HEK293 (cell line): ENCODE results near the gene IGSF23.

Experiments used
- CTCF ChIA-PET: fragments of 350-600 bp; formaldehyde crosslinking; extraction: SDS; loops from one replicate; lab custom pipeline; 2021; ENCODE audit warnings: antibody characterized with exemption; lab: Yijun Ruan, JAX
- POLR2A ChIA-PET: fragments of 300-600 bp; formaldehyde crosslinking; extraction: SDS; loops from one replicate; lab custom pipeline; 2020; ENCODE audit warnings: antibody characterized with exemption, inconsistent platforms; lab: Yijun Ruan, JAX
- H3K27ac ChIP-seq: fragments of 200-500 bp; sonication (Bioruptor generic); 2 replicates; pipeline ENCODE4 v1.5.1; 2014; ENCODE audit warnings: low read depth, low read length, control low read depth, inconsistent platforms; ENCODE audit errors: extremely low read depth
- H3K36me3 ChIP-seq, 2 experiments: fragments of 200-500 bp in 1 of 2; sonication (Bioruptor generic) in 1 of 2; 1 replicate in 1 of 2; 2 replicates in 1 of 2; pipeline ENCODE4 v1.5.1; 2014 to 2017; ENCODE audit warnings: inconsistent platforms in 2 of 2, low read length in 2 of 2; ENCODE audit not compliant: control insufficient read depth in 2 of 2, insufficient read depth in 1 of 2
- H3K4me1 ChIP-seq: fragments of 200-500 bp; sonication (Bioruptor generic); 2 replicates; pipeline ENCODE4 v1.5.1; 2014; ENCODE audit warnings: mild to moderate bottlenecking, low read length, inconsistent platforms; ENCODE audit not compliant: control insufficient read depth, insufficient read depth
- H3K4me3 ChIP-seq: 2 replicates; pipeline ENCODE4 v1.5.1; 2011; ENCODE audit warnings: low read depth, mild to moderate bottlenecking, control low read depth, low read length, moderate library complexity
- H3K9me3 ChIP-seq: fragments of 200-500 bp; sonication (Bioruptor generic); 2 replicates; pipeline ENCODE4 v1.5.1; 2014; ENCODE audit warnings: low read depth, low read length, inconsistent platforms; ENCODE audit not compliant: control insufficient read depth, insufficient read depth
- GLI2 ChIP-seq: fragments of 450-650 bp; formaldehyde crosslinking; IDR thresholded peaks from 2 replicates; pipeline ENCODE4; 2017; ENCODE audit warnings: missing biosample characterization, missing genetic modification characterization, low read depth, borderline replicate concordance
- HOXA7 ChIP-seq: sonication (generic); formaldehyde crosslinking; IDR thresholded peaks from 2 replicates; pipeline ENCODE4 v1.8.1; 2022; ENCODE audit warnings: missing genetic modification reagents, borderline replicate concordance
- MYNN ChIP-seq: fragments of 450-650 bp; formaldehyde crosslinking; IDR thresholded peaks from 2 replicates; pipeline ENCODE4 v1.5.1; 2016; ENCODE audit warnings: missing biosample characterization, missing genetic modification characterization, borderline replicate concordance
- REPIN1 ChIP-seq: fragments of 450-650 bp; formaldehyde crosslinking; IDR thresholded peaks from 2 replicates; pipeline ENCODE4 v1.5.1; 2017; ENCODE audit warnings: missing biosample characterization, missing genetic modification characterization, low read depth
- SALL2 ChIP-seq: fragments of 450-650 bp; formaldehyde crosslinking; IDR thresholded peaks from 2 replicates; pipeline ENCODE4 v1.5.0; 2017; ENCODE audit warnings: missing biosample characterization, mild to moderate bottlenecking, missing genetic modification characterization, borderline replicate concordance
- ZBTB1 ChIP-seq: fragments of 450-650 bp; formaldehyde crosslinking; IDR thresholded peaks from 2 replicates; pipeline ENCODE4 v1.5.1; 2016; ENCODE audit warnings: missing biosample characterization, missing genetic modification characterization
- ZBTB21 ChIP-seq: fragments of 450-650 bp; formaldehyde crosslinking; IDR thresholded peaks from 2 replicates; pipeline ENCODE4 v1.5.1; 2017; ENCODE audit warnings: missing biosample characterization, missing genetic modification characterization
- ZEB2 ChIP-seq: fragments of 450-650 bp; formaldehyde crosslinking; IDR thresholded peaks from 2 replicates; pipeline ENCODE4 v1.5.1; 2016; ENCODE audit warnings: missing biosample characterization, missing genetic modification characterization
- ZFP3 ChIP-seq: fragments of 450-650 bp; formaldehyde crosslinking; IDR thresholded peaks from 2 replicates; pipeline ENCODE4 v1.5.1; 2016; ENCODE audit warnings: low read depth, missing biosample characterization, missing genetic modification characterization
- ZIC2 ChIP-seq: fragments of 450-650 bp; formaldehyde crosslinking; IDR thresholded peaks from 2 replicates; pipeline ENCODE4 v1.5.1; 2016; ENCODE audit warnings: missing biosample characterization, missing genetic modification characterization
- ZNF10 ChIP-seq: fragments of 450-650 bp; formaldehyde crosslinking; IDR thresholded peaks from 2 replicates; pipeline ENCODE4 v1.5.1; 2017; ENCODE audit warnings: missing biosample characterization, missing genetic modification characterization
- ZNF121 ChIP-seq: fragments of 450-650 bp; formaldehyde crosslinking; IDR thresholded peaks from 2 replicates; pipeline ENCODE4 v1.5.1; 2016; ENCODE audit warnings: missing biosample characterization, missing genetic modification characterization
- ZNF146 ChIP-seq: fragments of 450-650 bp; formaldehyde crosslinking; IDR thresholded peaks from 2 replicates; pipeline ENCODE4 v1.5.1; 2016; ENCODE audit warnings: missing biosample characterization, missing genetic modification characterization
- ZNF23 ChIP-seq: fragments of 450-650 bp; formaldehyde crosslinking; IDR thresholded peaks from 2 replicates; pipeline ENCODE4 v1.5.1; 2016; ENCODE audit warnings: missing biosample characterization, missing genetic modification characterization, borderline replicate concordance
- ZNF366 ChIP-seq: fragments of 450-650 bp; formaldehyde crosslinking; conservative IDR thresholded peaks from 2 replicates; pipeline ENCODE4 v1.5.1; 2016; ENCODE audit warnings: missing biosample characterization, missing genetic modification characterization
- ZNF426 ChIP-seq: fragments of 450-650 bp; formaldehyde crosslinking; IDR thresholded peaks from 2 replicates; pipeline ENCODE4 v1.5.1; 2017; ENCODE audit warnings: missing biosample characterization, missing genetic modification characterization, mild to moderate bottlenecking, inconsistent platforms, moderate library complexity
- ZNF529 ChIP-seq: fragments of 450-650 bp; formaldehyde crosslinking; IDR thresholded peaks from 2 replicates; pipeline ENCODE4 v1.5.1; 2017; ENCODE audit warnings: missing genetic modification characterization, missing biosample characterization; ENCODE audit not compliant: insufficient replicate concordance
- ZNF658 ChIP-seq: fragments of 450-650 bp; formaldehyde crosslinking; IDR thresholded peaks from 2 replicates; pipeline ENCODE4; 2016; ENCODE audit warnings: missing biosample characterization, missing genetic modification characterization
- ZNF670 ChIP-seq: fragments of 450-650 bp; formaldehyde crosslinking; IDR thresholded peaks from 2 replicates; pipeline ENCODE4 v1.5.1; 2016; ENCODE audit warnings: missing biosample characterization, missing genetic modification characterization, low read depth
- ZNF768 ChIP-seq: fragments of 450-650 bp; formaldehyde crosslinking; IDR thresholded peaks from 2 replicates; pipeline ENCODE4 v1.5.1; 2018; ENCODE audit warnings: missing biosample characterization, mild to moderate bottlenecking, missing genetic modification characterization
- TF ChIP-seq, protein P1 (sequence below): fragments of 450-650 bp; formaldehyde crosslinking; IDR thresholded peaks from 2 replicates; pipeline ENCODE4 v1.5.1; 2016; ENCODE audit warnings: missing biosample characterization, missing genetic modification characterization
- TF ChIP-seq, protein P2 (sequence below): fragments of 450-650 bp; IDR thresholded peaks from 2 replicates; pipeline ENCODE4 v1.5.1; 2018; ENCODE audit warnings: missing biosample characterization, missing genetic modification characterization
- TF ChIP-seq, protein P3 (sequence below): fragments of 450-650 bp; formaldehyde crosslinking; IDR thresholded peaks from 2 replicates; pipeline ENCODE4 v1.5.1; 2016; ENCODE audit warnings: missing biosample characterization, missing genetic modification characterization

The IGSF23 gene

DNA sequence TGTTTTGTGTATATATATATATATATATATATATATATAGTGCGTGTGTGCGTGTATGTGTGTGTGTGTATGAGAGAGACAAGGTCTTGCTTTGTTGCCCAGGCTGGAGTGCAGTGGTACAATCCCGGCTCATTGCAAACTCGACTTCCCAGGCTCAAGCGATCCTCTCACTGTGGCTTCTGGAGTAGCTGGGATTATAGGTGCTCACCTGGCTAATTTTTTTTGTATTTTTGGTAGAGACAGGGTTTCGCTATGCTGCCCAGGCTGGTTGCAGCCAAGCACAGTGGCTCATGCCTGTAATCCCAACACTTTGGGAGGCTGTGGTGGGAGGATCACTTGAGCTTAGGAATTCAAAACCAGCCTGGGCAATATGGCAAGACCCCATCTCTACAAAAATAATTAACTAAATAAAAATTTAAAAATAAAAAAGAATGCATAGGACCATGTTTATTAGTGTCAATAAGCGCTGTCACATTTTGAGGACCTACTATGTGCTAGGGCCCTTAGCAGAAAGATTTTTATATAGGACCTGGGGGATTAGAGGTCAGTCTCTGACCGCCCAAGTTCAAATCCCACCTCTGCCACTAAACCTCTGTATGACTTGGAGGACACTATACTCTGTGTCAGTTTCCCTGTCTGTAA, 32.2 kb downstream of the IGSF23 start (continued):
- TF ChIP-seq ZNF121 (tag by site-specific recombination) (peak; percentile 88), ZNF23 (tag by site-specific recombination) (no peak)

DNA sequence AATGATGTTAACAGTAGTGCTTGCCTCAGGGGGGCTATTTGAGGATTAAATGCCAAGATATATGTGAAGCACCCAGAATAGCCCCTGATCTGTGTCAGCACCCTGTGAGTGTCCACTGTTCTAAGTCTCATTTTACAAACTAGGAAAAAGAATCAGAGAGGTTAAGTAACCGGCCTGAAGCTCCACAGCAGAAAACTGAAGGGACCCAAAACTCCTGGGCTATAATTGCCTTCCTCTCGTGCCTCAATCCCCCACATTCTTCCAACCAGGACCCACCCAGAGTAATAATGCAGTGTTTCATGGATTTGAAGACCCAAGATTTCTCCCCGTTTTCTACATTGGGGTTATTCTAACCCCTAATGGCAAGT, 32.7 kb downstream of the IGSF23 start:
- ChIA-PET POLR2A (interaction anchor here (0.6 to 1.3 kb wide), 2 partner anchors 31 to 63 kb away, joined by 3 to 4 read pairs; no protein-coding TSS in a partner anchor), CTCF (interaction anchor here (0.7 to 1.3 kb wide), 4 partner anchors 11 to 75 kb away, joined by 3 to 6 read pairs (median 4); no protein-coding TSS in a partner anchor)
- H3K36me3 ChIP-seq = peaks cover 30 to 43% of the 10 kb centered on the region in 2 experiments
- no peaks in the 10 kb centered on the region for H3K9me3 ChIP-seq
- no peak overlapping the region for H3K4me3 ChIP-seq
- TF ChIP-seq ZNF768 (tag by site-specific recombination) (0 out of 2 replicates have a peak, but pooled peaks have one; percentile 39), ZNF10 (tag by site-specific recombination) (no peak)
- no peaks in the 10 kb centered on the region for H3K4me1 ChIP-seq
- H3K27ac ChIP-seq = no peak overlapping the region

DNA sequence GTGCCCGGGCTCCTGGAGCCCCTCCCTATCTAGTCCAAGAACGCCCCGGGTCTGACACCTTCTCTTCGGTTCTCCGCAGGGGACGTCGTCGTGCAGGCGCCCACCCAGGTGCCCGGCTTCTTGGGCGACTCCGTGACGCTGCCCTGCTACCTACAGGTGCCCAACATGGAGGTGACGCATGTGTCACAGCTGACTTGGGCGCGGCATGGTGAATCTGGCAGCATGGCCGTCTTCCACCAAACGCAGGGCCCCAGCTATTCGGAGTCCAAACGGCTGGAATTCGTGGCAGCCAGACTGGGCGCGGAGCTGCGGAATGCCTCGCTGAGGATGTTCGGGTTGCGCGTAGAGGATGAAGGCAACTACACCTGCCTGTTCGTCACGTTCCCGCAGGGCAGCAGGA, 33.8 kb downstream of the IGSF23 start:
- Histone ChIP-seq H3K4me1 (no peaks in the 10 kb centered on the region), H3K36me3 (peaks cover 41 to 51% of the 10 kb centered on the region in 2 experiments), H3K9me3 (no peaks in the 10 kb centered on the region), H3K4me3 (no peak overlapping the region), H3K27ac (no peak overlapping the region)
- CTCF ChIA-PET = interaction anchor here (3.0 kb wide), 1 partner anchor 10 kb away, joined by 10 read pairs; no protein-coding TSS in a partner anchor
- TF ChIP-seq ZFP3 (tag by site-specific recombination) (no peak), MYNN (tag by site-specific recombination) (no peak), ZNF366 (tag by site-specific recombination) (no peak), SALL2 (tag by site-specific recombination) (no peak), REPIN1 (tag by site-specific recombination) (no peak), ZNF146 (no peak), ZNF23 (tag by site-specific recombination) (no peak)
- POLR2A ChIA-PET = no interaction called here

DNA sequence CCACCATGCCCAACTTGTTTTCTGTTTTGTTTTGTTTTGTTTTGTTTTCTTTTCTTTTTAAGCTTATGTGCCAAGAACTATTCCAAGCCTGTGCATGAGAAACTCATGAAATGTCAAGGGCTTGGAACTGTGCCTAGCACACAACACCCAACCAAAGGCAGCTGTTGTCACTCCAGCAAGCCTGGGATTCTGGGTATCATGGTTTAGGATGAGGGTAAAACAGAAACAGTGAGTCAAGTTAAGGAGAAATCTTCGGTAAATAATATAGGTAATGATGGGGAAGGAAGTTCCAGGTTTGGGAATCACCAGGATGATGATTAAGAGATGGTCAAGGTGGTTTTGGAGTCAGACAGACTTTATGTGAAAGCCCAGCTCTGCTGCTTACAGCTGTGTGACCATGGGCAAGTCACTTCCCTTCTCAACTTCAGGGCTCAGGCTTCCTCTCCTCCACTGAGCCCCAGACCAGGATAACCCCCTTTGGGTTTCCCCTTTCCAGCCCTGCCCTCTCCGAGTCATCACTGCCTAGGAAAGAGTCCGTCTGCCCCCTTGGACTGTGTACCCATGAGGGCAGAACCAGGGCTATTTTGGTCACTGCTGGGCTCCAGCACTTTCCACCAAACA, 35.4 kb downstream of the IGSF23 start:
- no peaks in the 10 kb centered on the region for H3K4me1 ChIP-seq
- H3K27ac ChIP-seq = no peak overlapping the region
- CTCF ChIA-PET = interaction anchor here (1.0 to 3.0 kb wide), 5 partner anchors 8 to 79 kb away, joined by 3 to 10 read pairs (median 4); no protein-coding TSS in a partner anchor
- TF ChIP-seq ZNF426 (no peak), ZEB2 (tag by site-specific recombination) (no peak), GLI2 (tag by site-specific recombination) (no peak), ZBTB21 (no peak), ZIC2 (tag by site-specific recombination) (no peak), ZBTB1 (no peak), ZNF670 (tag by site-specific recombination) (no peak), ZNF529 (tag by site-specific recombination) (no peak), HOXA7 (CRISPR knock-in tag) (no peak), ZNF658 (tag by site-specific recombination) (no peak)
- TF ChIP-seq, protein P1, sequence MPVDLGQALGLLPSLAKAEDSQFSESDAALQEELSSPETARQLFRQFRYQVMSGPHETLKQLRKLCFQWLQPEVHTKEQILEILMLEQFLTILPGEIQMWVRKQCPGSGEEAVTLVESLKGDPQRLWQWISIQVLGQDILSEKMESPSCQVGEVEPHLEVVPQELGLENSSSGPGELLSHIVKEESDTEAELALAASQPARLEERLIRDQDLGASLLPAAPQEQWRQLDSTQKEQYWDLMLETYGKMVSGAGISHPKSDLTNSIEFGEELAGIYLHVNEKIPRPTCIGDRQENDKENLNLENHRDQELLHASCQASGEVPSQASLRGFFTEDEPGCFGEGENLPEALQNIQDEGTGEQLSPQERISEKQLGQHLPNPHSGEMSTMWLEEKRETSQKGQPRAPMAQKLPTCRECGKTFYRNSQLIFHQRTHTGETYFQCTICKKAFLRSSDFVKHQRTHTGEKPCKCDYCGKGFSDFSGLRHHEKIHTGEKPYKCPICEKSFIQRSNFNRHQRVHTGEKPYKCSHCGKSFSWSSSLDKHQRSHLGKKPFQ (tag by site-specific recombination) = no peak
- TF ChIP-seq, protein P2, sequence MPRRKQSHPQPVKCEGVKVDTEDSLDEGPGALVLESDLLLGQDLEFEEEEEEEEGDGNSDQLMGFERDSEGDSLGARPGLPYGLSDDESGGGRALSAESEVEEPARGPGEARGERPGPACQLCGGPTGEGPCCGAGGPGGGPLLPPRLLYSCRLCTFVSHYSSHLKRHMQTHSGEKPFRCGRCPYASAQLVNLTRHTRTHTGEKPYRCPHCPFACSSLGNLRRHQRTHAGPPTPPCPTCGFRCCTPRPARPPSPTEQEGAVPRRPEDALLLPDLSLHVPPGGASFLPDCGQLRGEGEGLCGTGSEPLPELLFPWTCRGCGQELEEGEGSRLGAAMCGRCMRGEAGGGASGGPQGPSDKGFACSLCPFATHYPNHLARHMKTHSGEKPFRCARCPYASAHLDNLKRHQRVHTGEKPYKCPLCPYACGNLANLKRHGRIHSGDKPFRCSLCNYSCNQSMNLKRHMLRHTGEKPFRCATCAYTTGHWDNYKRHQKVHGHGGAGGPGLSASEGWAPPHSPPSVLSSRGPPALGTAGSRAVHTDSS = no peak
- TF ChIP-seq, protein P3, sequence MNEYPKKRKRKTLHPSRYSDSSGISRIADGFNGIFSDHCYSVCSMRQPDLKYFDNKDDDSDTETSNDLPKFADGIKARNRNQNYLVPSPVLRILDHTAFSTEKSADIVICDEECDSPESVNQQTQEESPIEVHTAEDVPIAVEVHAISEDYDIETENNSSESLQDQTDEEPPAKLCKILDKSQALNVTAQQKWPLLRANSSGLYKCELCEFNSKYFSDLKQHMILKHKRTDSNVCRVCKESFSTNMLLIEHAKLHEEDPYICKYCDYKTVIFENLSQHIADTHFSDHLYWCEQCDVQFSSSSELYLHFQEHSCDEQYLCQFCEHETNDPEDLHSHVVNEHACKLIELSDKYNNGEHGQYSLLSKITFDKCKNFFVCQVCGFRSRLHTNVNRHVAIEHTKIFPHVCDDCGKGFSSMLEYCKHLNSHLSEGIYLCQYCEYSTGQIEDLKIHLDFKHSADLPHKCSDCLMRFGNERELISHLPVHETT (tag by site-specific recombination) = no peak
- no peak overlapping the region for H3K4me3 ChIP-seq
- no peaks in the 10 kb centered on the region for H3K9me3 ChIP-seq
- POLR2A ChIA-PET = no interaction called here
- peaks cover 57 to 64% of the 10 kb centered on the region in 2 experiments for H3K36me3 ChIP-seq
